ENCODE measurements around the gene CTNNA3. TPM values are rescaled to one million over a fixed set of nuclear protein-coding genes. Genes with fewer than 3 reads are reported as not detected.

CTNNA3 gene
- total and polyA plus RNA-seq, 5 donors from 2014 or later, result not detected

- Mint-ChIP-seq H3K36me3 (no peaks in the 10 kb centered on the region), H3K27ac (no peak overlapping the region), H3K4me3 (no peak overlapping the region), H3K9me3 (peaks cover 0 to 6% (median 4%) of the 10 kb centered on the region in 7 donors), H3K4me1 (no peaks in the 10 kb centered on the region), H3K27me3 (no peaks in the 10 kb centered on the region)
- Histone ChIP-seq H3K27ac (ENCODE audit: insufficient read depth, low read length, poor library complexity, severe bottlenecking) (no peak overlapping the region), H3K4me3 (ENCODE audit: low read depth, low read length) (no peak overlapping the region), H3K4me1 (ENCODE audit: control insufficient read depth, insufficient read depth, low read length, poor library complexity, severe bottlenecking) (no peaks in the 10 kb centered on the region), H3K36me3 (ENCODE audit: control insufficient read depth, insufficient read depth, low read length) (no peaks in the 10 kb centered on the region), H3K27me3 (ENCODE audit: control insufficient read depth, insufficient read depth, low read length) (no peaks in the 10 kb centered on the region), H3K9me3 (ENCODE audit: control insufficient read depth in 2 of 2, low read length in 2 of 2) (peaks cover 0 to 2% of the 10 kb centered on the region in 2 experiments)
- no peak for ATAC-seq (ENCODE audit: low read depth in 2 of 2)
- DNase-seq, result no peak
Observed at GRCh38 chr10:67076144-67076543, 619.9 kb downstream of the CTNNA3 start.

- H3K27ac ChIP-seq (ENCODE audit: insufficient read depth, low read length, poor library complexity, severe bottlenecking), result no peak overlapping the region
- DNase-seq (no peak), ATAC-seq (ENCODE audit: low read depth in 2 of 2) (no peak)
- no peak overlapping the region for H3K4me3 Mint-ChIP-seq
- H3K9me3 ChIP-seq (ENCODE audit: control insufficient read depth in 2 of 2, low read length in 2 of 2), result peaks cover 0 to 2% of the 10 kb centered on the region in 2 experiments
- H3K36me3 ChIP-seq (ENCODE audit: control insufficient read depth, insufficient read depth, low read length), result no peaks in the 10 kb centered on the region
- no peaks in the 10 kb centered on the region for H3K27me3 ChIP-seq (ENCODE audit: control insufficient read depth, insufficient read depth, low read length)
- H3K36me3 Mint-ChIP-seq, result no peaks in the 10 kb centered on the region
- no peaks in the 10 kb centered on the region for H3K4me1 Mint-ChIP-seq
- no peak overlapping the region for H3K4me3 ChIP-seq (ENCODE audit: low read depth, low read length)
- H3K27ac Mint-ChIP-seq, result no peak overlapping the region
- H3K9me3 Mint-ChIP-seq, result peaks cover 0 to 7% (median 4%) of the 10 kb centered on the region in 7 donors
- no peaks in the 10 kb centered on the region for H3K4me1 ChIP-seq (ENCODE audit: control insufficient read depth, insufficient read depth, low read length, poor library complexity, severe bottlenecking)
- no peaks in the 10 kb centered on the region for H3K27me3 Mint-ChIP-seq
Observed at GRCh38 chr10:67075491-67075971, 620.5 kb downstream of the CTNNA3 start.

DNA sequence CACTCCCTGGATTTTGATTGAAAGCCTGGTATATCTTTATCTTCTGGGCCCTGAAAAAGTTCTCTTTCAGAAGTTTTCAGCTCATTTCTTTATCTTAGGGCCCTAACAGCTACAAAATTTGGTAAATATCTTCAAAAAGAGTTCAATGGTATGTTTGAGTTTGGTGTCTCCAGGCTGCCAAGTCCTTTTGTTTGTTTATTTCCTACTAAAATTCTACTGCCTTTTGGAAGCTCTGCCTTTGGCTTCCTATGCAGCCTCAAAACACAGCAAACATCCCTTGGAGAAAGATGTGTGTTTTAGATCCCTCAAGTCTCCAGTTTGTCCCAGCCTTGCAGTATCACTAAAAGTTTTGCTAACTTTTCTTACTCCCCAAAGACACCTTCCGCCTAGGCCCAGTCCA, 623.3 kb downstream of the CTNNA3 start:
- Mint-ChIP-seq H3K4me3 (no peak overlapping the region), H3K36me3 (no peaks in the 10 kb centered on the region), H3K27ac (no peak overlapping the region), H3K27me3 (no peaks in the 10 kb centered on the region), H3K4me1 (no peaks in the 10 kb centered on the region), H3K9me3 (peaks cover 0 to 10% (median 4%) of the 10 kb centered on the region in 7 donors)
- DNase-seq (no peak), ATAC-seq (ENCODE audit: low read depth in 2 of 2) (no peak)
- Histone ChIP-seq H3K27ac (ENCODE audit: insufficient read depth, low read length, poor library complexity, severe bottlenecking) (no peak overlapping the region), H3K36me3 (ENCODE audit: control insufficient read depth, insufficient read depth, low read length) (no peaks in the 10 kb centered on the region), H3K9me3 (ENCODE audit: control insufficient read depth in 2 of 2, low read length in 2 of 2) (peaks cover 0 to 2% of the 10 kb centered on the region in 2 experiments), H3K4me1 (ENCODE audit: control insufficient read depth, insufficient read depth, low read length, poor library complexity, severe bottlenecking) (no peaks in the 10 kb centered on the region), H3K27me3 (ENCODE audit: control insufficient read depth, insufficient read depth, low read length) (no peaks in the 10 kb centered on the region), H3K4me3 (ENCODE audit: low read depth, low read length) (no peak overlapping the region)

DNA sequence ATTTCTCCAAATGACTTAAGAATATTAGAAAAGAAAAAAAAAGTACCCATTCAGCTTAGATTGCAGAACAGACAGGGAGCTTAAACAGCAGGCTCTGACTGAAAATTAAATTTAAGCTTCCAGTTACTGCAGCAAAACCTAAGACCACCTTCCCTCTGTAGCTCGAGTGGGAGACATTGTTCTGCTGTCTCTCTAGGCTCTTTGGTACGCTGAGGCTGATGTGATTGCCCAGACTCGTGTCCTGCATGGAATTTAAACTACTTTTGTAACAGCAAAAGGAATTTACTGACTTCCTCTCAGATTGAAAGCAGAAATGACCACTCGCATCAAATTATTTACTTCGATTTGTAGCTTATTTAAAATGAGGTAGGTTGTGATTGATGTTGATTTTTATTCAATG, 645.6 kb downstream of the CTNNA3 start:
- Histone ChIP-seq H3K9me3 (ENCODE audit: control insufficient read depth in 2 of 2, low read length in 2 of 2) (no peaks in the 10 kb centered on the region), H3K36me3 (ENCODE audit: control insufficient read depth, insufficient read depth, low read length) (no peaks in the 10 kb centered on the region), H3K4me3 (ENCODE audit: low read depth, low read length) (no peak overlapping the region), H3K4me1 (ENCODE audit: control insufficient read depth, insufficient read depth, low read length, poor library complexity, severe bottlenecking) (no peaks in the 10 kb centered on the region), H3K27ac (ENCODE audit: insufficient read depth, low read length, poor library complexity, severe bottlenecking) (no peak overlapping the region), H3K27me3 (ENCODE audit: control insufficient read depth, insufficient read depth, low read length) (no peaks in the 10 kb centered on the region)
- ATAC-seq (ENCODE audit: low read depth in 2 of 2) (no peak), DNase-seq (no peak)
- no peak overlapping the region for H3K4me3 Mint-ChIP-seq
- H3K27ac Mint-ChIP-seq, result no peak overlapping the region
- H3K36me3 Mint-ChIP-seq, result no peaks in the 10 kb centered on the region
- no peaks in the 10 kb centered on the region for H3K27me3 Mint-ChIP-seq
- no peaks in the 10 kb centered on the region for H3K4me1 Mint-ChIP-seq
- peaks cover 0 to 4% (median 1%) of the 10 kb centered on the region in 7 donors for H3K9me3 Mint-ChIP-seq

DNA sequence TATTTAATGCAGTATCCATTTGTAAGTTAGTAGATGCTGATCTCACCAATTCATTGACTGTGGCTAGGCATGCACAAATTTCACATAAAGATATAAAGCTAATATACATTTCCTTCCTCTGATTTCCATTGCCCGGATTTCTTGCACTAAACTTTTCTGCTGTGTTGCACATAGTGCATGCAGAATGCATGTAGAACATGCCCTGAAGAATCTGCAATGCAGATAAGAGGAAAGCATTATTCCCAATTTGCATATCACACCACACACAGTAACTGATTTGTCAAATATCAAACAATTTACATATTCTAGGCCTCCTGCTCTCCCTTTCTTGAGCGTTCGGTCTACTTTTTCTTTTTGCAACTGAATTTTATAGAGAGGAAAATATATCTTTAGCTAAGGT, 646.0 kb downstream of the CTNNA3 start:
- H3K4me3 Mint-ChIP-seq, result no peak overlapping the region
- Histone ChIP-seq H3K36me3 (ENCODE audit: control insufficient read depth, insufficient read depth, low read length) (no peaks in the 10 kb centered on the region), H3K4me3 (ENCODE audit: low read depth, low read length) (no peak overlapping the region), H3K27me3 (ENCODE audit: control insufficient read depth, insufficient read depth, low read length) (no peaks in the 10 kb centered on the region), H3K4me1 (ENCODE audit: control insufficient read depth, insufficient read depth, low read length, poor library complexity, severe bottlenecking) (no peaks in the 10 kb centered on the region), H3K27ac (ENCODE audit: insufficient read depth, low read length, poor library complexity, severe bottlenecking) (no peak overlapping the region), H3K9me3 (ENCODE audit: control insufficient read depth in 2 of 2, low read length in 2 of 2) (no peaks in the 10 kb centered on the region)
- ATAC-seq (ENCODE audit: low read depth in 2 of 2) (no peak), DNase-seq (no peak)
- peaks cover 0 to 4% (median 2%) of the 10 kb centered on the region in 7 donors for H3K9me3 Mint-ChIP-seq
- no peaks in the 10 kb centered on the region for H3K27me3 Mint-ChIP-seq
- no peak overlapping the region for H3K27ac Mint-ChIP-seq
- no peaks in the 10 kb centered on the region for H3K4me1 Mint-ChIP-seq
- H3K36me3 Mint-ChIP-seq, result no peaks in the 10 kb centered on the region

DNA sequence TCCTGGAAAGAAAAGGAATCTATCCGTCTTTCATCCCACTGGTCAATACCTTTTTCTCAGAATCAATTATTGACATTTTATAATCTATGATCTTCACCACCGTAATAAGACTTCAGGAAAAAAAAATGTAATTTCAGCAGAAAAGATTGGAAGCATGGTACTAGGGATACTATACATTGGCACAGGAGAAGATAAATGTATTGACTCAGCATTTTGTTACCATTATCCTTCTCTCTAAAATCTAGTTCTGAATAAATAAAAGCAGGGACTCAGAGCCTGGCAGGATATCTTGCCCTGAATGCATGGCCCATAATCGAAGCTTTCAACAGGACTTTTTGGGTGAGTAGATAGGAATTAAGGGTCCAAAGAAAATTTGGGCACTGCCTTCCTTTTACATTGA, 649.5 kb downstream of the CTNNA3 start:
- Mint-ChIP-seq H3K4me3 (no peak overlapping the region), H3K27me3 (no peaks in the 10 kb centered on the region), H3K9me3 (peaks cover 0 to 4% (median 2%) of the 10 kb centered on the region in 7 donors), H3K27ac (no peak overlapping the region), H3K36me3 (no peaks in the 10 kb centered on the region), H3K4me1 (no peaks in the 10 kb centered on the region)
- ATAC-seq (ENCODE audit: low read depth in 2 of 2) (no peak), DNase-seq (no peak)
- Histone ChIP-seq H3K9me3 (ENCODE audit: control insufficient read depth in 2 of 2, low read length in 2 of 2) (no peaks in the 10 kb centered on the region), H3K27ac (ENCODE audit: insufficient read depth, low read length, poor library complexity, severe bottlenecking) (no peak overlapping the region), H3K4me3 (ENCODE audit: low read depth, low read length) (no peak overlapping the region), H3K36me3 (ENCODE audit: control insufficient read depth, insufficient read depth, low read length) (no peaks in the 10 kb centered on the region), H3K27me3 (ENCODE audit: control insufficient read depth, insufficient read depth, low read length) (no peaks in the 10 kb centered on the region), H3K4me1 (ENCODE audit: control insufficient read depth, insufficient read depth, low read length, poor library complexity, severe bottlenecking) (no peaks in the 10 kb centered on the region)

- no peaks in the 10 kb centered on the region for H3K9me3 ChIP-seq (ENCODE audit: control insufficient read depth in 2 of 2, low read length in 2 of 2)
- H3K9me3 Mint-ChIP-seq, result peaks cover 0 to 4% (median 2%) of the 10 kb centered on the region in 7 donors
- no peak for DNase-seq
Observed at GRCh38 chr10:67045404-67045803, 650.6 kb downstream of the CTNNA3 start.

DNA sequence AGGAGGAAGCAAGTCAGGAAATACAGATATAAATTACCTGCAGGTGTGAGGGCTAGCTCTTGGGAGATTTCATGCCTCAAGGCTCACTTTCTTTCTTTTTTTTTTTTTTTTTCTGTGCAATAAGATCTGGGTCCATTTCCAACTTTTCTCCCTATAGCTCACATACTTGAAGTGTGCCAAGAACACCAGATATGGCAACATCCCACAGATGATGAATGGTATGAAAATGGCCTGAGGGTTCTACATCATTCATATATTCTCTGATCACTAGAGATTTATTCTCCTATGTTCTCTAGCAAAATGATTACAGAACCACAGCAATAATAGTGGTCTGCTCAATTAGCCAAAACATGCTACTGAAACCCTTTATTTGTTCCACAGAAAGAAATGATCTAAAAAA, 653.0 kb downstream of the CTNNA3 start:
- no peak overlapping the region for H3K4me3 ChIP-seq (ENCODE audit: low read depth, low read length)
- H3K27ac ChIP-seq (ENCODE audit: insufficient read depth, low read length, poor library complexity, severe bottlenecking), result no peak overlapping the region
- peaks cover 0 to 4% (median 0%) of the 10 kb centered on the region in 7 donors for H3K9me3 Mint-ChIP-seq
- no peaks in the 10 kb centered on the region for H3K27me3 Mint-ChIP-seq
- H3K36me3 ChIP-seq (ENCODE audit: control insufficient read depth, insufficient read depth, low read length), result no peaks in the 10 kb centered on the region
- H3K9me3 ChIP-seq (ENCODE audit: control insufficient read depth in 2 of 2, low read length in 2 of 2), result no peaks in the 10 kb centered on the region
- H3K4me3 Mint-ChIP-seq, result no peak overlapping the region
- no peak overlapping the region for H3K27ac Mint-ChIP-seq
- H3K27me3 ChIP-seq (ENCODE audit: control insufficient read depth, insufficient read depth, low read length), result no peaks in the 10 kb centered on the region
- no peaks in the 10 kb centered on the region for H3K36me3 Mint-ChIP-seq
- DNase-seq (no peak), ATAC-seq (ENCODE audit: low read depth in 2 of 2) (no peak)
- no peaks in the 10 kb centered on the region for H3K4me1 Mint-ChIP-seq
- H3K4me1 ChIP-seq (ENCODE audit: control insufficient read depth, insufficient read depth, low read length, poor library complexity, severe bottlenecking), result no peaks in the 10 kb centered on the region

More at GRCh38 chr10:67045404-67045803, 650.6 kb downstream of the CTNNA3 start:
- Mint-ChIP-seq H3K4me3 (no peak overlapping the region), H3K27ac (no peak overlapping the region), H3K27me3 (no peaks in the 10 kb centered on the region), H3K4me1 (no peaks in the 10 kb centered on the region), H3K36me3 (no peaks in the 10 kb centered on the region)
- Histone ChIP-seq H3K27me3 (ENCODE audit: control insufficient read depth, insufficient read depth, low read length) (no peaks in the 10 kb centered on the region), H3K4me1 (ENCODE audit: control insufficient read depth, insufficient read depth, low read length, poor library complexity, severe bottlenecking) (no peaks in the 10 kb centered on the region), H3K36me3 (ENCODE audit: control insufficient read depth, insufficient read depth, low read length) (no peaks in the 10 kb centered on the region), H3K27ac (ENCODE audit: insufficient read depth, low read length, poor library complexity, severe bottlenecking) (no peak overlapping the region), H3K4me3 (ENCODE audit: low read depth, low read length) (no peak overlapping the region)
- ATAC-seq (ENCODE audit: low read depth in 2 of 2), result no peak
